HepG2 (cell line): ENCODE data around the gene C18orf63. TPM values are rescaled to one million over a fixed set of nuclear protein-coding genes. Genes with fewer than 3 reads are reported as not detected.

Experiments
- DNMT1 ChIP-seq: sonication (generic); formaldehyde crosslinking; IDR thresholded peaks from 2 replicates; pipeline ENCODE4 v1.5.1; 2020; ENCODE audit warnings: mild to moderate bottlenecking, missing genetic modification reagents
- MED13 ChIP-seq: sonication (generic); formaldehyde crosslinking; IDR thresholded peaks from 2 replicates; pipeline ENCODE4 v1.5.0; 2020; ENCODE audit warnings: missing genetic modification reagents
- MLXIP ChIP-seq: sonication (generic); formaldehyde crosslinking; IDR thresholded peaks from 2 replicates; pipeline ENCODE4 v1.9.0; 2021; ENCODE audit warnings: missing genetic modification reagents, borderline replicate concordance
- NR1H2 ChIP-seq: sonication (generic); formaldehyde crosslinking; IDR thresholded peaks from 2 replicates; pipeline ENCODE4 v1.8.1; 2022; ENCODE audit warnings: low read depth, missing genetic modification reagents, borderline replicate concordance
- NR2C2 ChIP-seq: sonication (generic); formaldehyde crosslinking; IDR thresholded peaks from 2 replicates; pipeline ENCODE4 v1.4.0; 2020; ENCODE audit warnings: missing genetic modification reagents, mild to moderate bottlenecking, moderate library complexity, borderline replicate concordance
- NR2F6 ChIP-seq, 2 experiments: IDR thresholded peaks; 2 replicates each; pipeline ENCODE4 v1.6.1; 2016; ENCODE audit warnings: antibody characterized with exemption in 1 of 2, mild to moderate bottlenecking in 1 of 2
- RBAK ChIP-seq: sonication (generic); formaldehyde crosslinking; IDR thresholded peaks from 2 replicates; pipeline ENCODE4 v1.5.1; 2020; ENCODE audit warnings: mild to moderate bottlenecking, missing genetic modification reagents
- SSRP1 ChIP-seq: IDR thresholded peaks from 2 replicates; pipeline ENCODE4 v1.6.1; 2016; ENCODE audit warnings: control low read depth
- SYNCRIP ChIP-seq: fragments of 200-400 bp; formaldehyde crosslinking; IDR thresholded peaks from 2 replicates; pipeline ENCODE4 v1.6.1; 2018; ENCODE audit warnings: mild to moderate bottlenecking, low read depth, low read length; ENCODE audit not compliant: insufficient read depth
- THAP9 ChIP-seq: sonication (generic); formaldehyde crosslinking; IDR thresholded peaks from 2 replicates; pipeline ENCODE4; 2020; ENCODE audit warnings: missing genetic modification reagents, mild to moderate bottlenecking, borderline replicate concordance
- ZBTB2 ChIP-seq: sonication (generic); formaldehyde crosslinking; IDR thresholded peaks from 2 replicates; pipeline ENCODE4 v1.8.0; 2022; ENCODE audit warnings: low read depth, missing genetic modification reagents
- ZMYM4 ChIP-seq: sonication (generic); formaldehyde crosslinking; IDR thresholded peaks from 2 replicates; pipeline ENCODE4 v1.8.1; 2023; ENCODE audit warnings: mild to moderate bottlenecking, missing genetic modification reagents
- ZNF18 ChIP-seq: sonication (generic); formaldehyde crosslinking; IDR thresholded peaks from 2 replicates; pipeline ENCODE4 v1.8.0; 2022; ENCODE audit warnings: mild to moderate bottlenecking, missing genetic modification reagents; ENCODE audit not compliant: insufficient replicate concordance
- ZNF235 ChIP-seq: sonication (generic); formaldehyde crosslinking; IDR thresholded peaks from 2 replicates; pipeline ENCODE4 v1.8.1; 2023; ENCODE audit warnings: mild to moderate bottlenecking, missing genetic modification reagents, borderline replicate concordance
- ZNF709 ChIP-seq: sonication (generic); formaldehyde crosslinking; IDR thresholded peaks from 2 replicates; pipeline ENCODE4 v1.5.0; 2020; ENCODE audit warnings: mild to moderate bottlenecking, missing genetic modification reagents
- ZXDC ChIP-seq: sonication (generic); formaldehyde crosslinking; IDR thresholded peaks from 2 replicates; pipeline ENCODE4 v1.5.0; 2020; ENCODE audit warnings: mild to moderate bottlenecking, missing genetic modification reagents
- polyA plus RNA-seq, 8 experiments: library from polyadenylated mRNA; depleted of rRNA in 3 of 8; stranded (reverse) in 7 of 8; unstranded in 1 of 8; fragments of >200 nt; fragmentation: Illumina TruSeq in 4 of 8; extraction: Trizol in 4 of 8; gene quantifications; 2 replicates each; pipeline versions ENCODE4 v1.2.1 to v1.2.3, GENCODE V29; 2011 to 2016; ENCODE audit warnings: low read depth in 4 of 8, missing spikeins in 1 of 8, mixed read lengths in 1 of 8; ENCODE audit not compliant: insufficient read depth in 1 of 8
- total RNA-seq, 5 experiments: library from RNA; depleted of rRNA; stranded (reverse); fragments of >200 nt; fragmentation: Illumina TruSeq; extraction: Trizol; gene quantifications; 2 replicates each; pipeline ENCODE4 v1.2.3, GENCODE V29; 2016; ENCODE audit warnings: low read depth in 1 of 5

C18orf63 gene
- total and polyA plus RNA-seq, 2 of the 13 experiments (the other 11 are each of a cell fraction or from before 2014, with no cell fraction given) = 0.01 TPM; not detected in 1

- no peak for TF ChIP-seq ZXDC
- TF ChIP-seq THAP9 (CRISPR knock-in tag) = no peak
- no peak for TF ChIP-seq RBAK (CRISPR knock-in tag)
- TF ChIP-seq ZNF18 (CRISPR knock-in tag) = no peak
- no peak for TF ChIP-seq DNMT1 (CRISPR knock-in tag)
- TF ChIP-seq ZNF235 (CRISPR knock-in tag) = no peak
- TF ChIP-seq SSRP1 (CRISPR knock-in tag) = no peak
- TF ChIP-seq ZBTB2 (CRISPR knock-in tag) = no peak
- TF ChIP-seq NR2F6 (IDR thresholded peaks at IDR 0.05) = peak; percentile 49; the same call in 1 of the 2 replicates
- TF ChIP-seq NR2F6 (CRISPR knock-in tag; IDR thresholded peaks at IDR 0.05) = peak; percentile 64; the same call in 1 of the 2 replicates
- peak; percentile 55 for TF ChIP-seq ZMYM4 (CRISPR knock-in tag)
- TF ChIP-seq MED13 (CRISPR knock-in tag) = no peak
- TF ChIP-seq NR1H2 (CRISPR knock-in tag) = no peak
- no peak for TF ChIP-seq MLXIP
- TF ChIP-seq NR2C2 (CRISPR knock-in tag) = no peak
- no peak for TF ChIP-seq SYNCRIP
- no peak for TF ChIP-seq ZNF709
Measured at GRCh38 chr18:74316257-74317170, 875 bp downstream of the C18orf63 start (continued).
